ENCODE results near the gene SEC16B.
A peak's percentile ranks its signal among the peaks of the same experiment; 100 is the strongest.

The SEC16B gene

GRCh38 chr1:177960939-177961622 is 8.8 kb downstream of the SEC16B start:
- Mint-ChIP-seq H3K9me3 (no peaks in the 10 kb centered on the region), H3K4me3 (no peak overlapping the region), H3K36me3 (ENCODE audit: low read depth) (no peaks in the 10 kb centered on the region), H3K27ac (no peak overlapping the region), H3K4me1 (ENCODE audit: low read depth) (no peaks in the 10 kb centered on the region), H3K27me3 (no peaks in the 10 kb centered on the region)
- no peak for DNase-seq

GRCh38 chr1:177959811-177960515 is 9.9 kb downstream of the SEC16B start:
- no peak overlapping the region for H3K27ac Mint-ChIP-seq
- no peak overlapping the region for H3K4me3 Mint-ChIP-seq
- H3K36me3 Mint-ChIP-seq (ENCODE audit: low read depth) = no peaks in the 10 kb centered on the region
- no peaks in the 10 kb centered on the region for H3K9me3 Mint-ChIP-seq
- H3K27me3 Mint-ChIP-seq = no peaks in the 10 kb centered on the region
- H3K4me1 Mint-ChIP-seq (ENCODE audit: low read depth) = no peaks in the 10 kb centered on the region
- DNase-seq = no peak

- Mint-ChIP-seq H3K36me3 (ENCODE audit: low read depth) (no peaks in the 10 kb centered on the region), H3K4me1 (ENCODE audit: low read depth) (no peaks in the 10 kb centered on the region), H3K27ac (no peak overlapping the region), H3K27me3 (no peaks in the 10 kb centered on the region), H3K4me3 (no peak overlapping the region), H3K9me3 (no peaks in the 10 kb centered on the region)
- DNase-seq = no peak
Observed at GRCh38 chr1:177958092-177958491, 11.8 kb downstream of the SEC16B start.

- H3K27ac Mint-ChIP-seq = no peak overlapping the region
- no peaks in the 10 kb centered on the region for H3K36me3 Mint-ChIP-seq (ENCODE audit: low read depth)
- no peak for DNase-seq
- no peaks in the 10 kb centered on the region for H3K27me3 Mint-ChIP-seq
- H3K4me3 Mint-ChIP-seq = no peak overlapping the region
- no peaks in the 10 kb centered on the region for H3K9me3 Mint-ChIP-seq
- no peaks in the 10 kb centered on the region for H3K4me1 Mint-ChIP-seq (ENCODE audit: low read depth)
Observed at GRCh38 chr1:177954076-177954475, 15.8 kb downstream of the SEC16B start.

- Mint-ChIP-seq H3K36me3 (ENCODE audit: low read depth) (no peaks in the 10 kb centered on the region), H3K4me1 (ENCODE audit: low read depth) (no peaks in the 10 kb centered on the region), H3K27me3 (no peaks in the 10 kb centered on the region), H3K27ac (no peak overlapping the region), H3K9me3 (no peaks in the 10 kb centered on the region), H3K4me3 (no peak overlapping the region)
- no peak for DNase-seq
Observed at GRCh38 chr1:177953549-177953948, 16.3 kb downstream of the SEC16B start.

- no peak overlapping the region for H3K4me3 Mint-ChIP-seq
- no peak overlapping the region for H3K27ac Mint-ChIP-seq
- no peaks in the 10 kb centered on the region for H3K36me3 Mint-ChIP-seq (ENCODE audit: low read depth)
- H3K27me3 Mint-ChIP-seq = no peaks in the 10 kb centered on the region
- no peaks in the 10 kb centered on the region for H3K9me3 Mint-ChIP-seq
- no peak for DNase-seq
- no peaks in the 10 kb centered on the region for H3K4me1 Mint-ChIP-seq (ENCODE audit: low read depth)
Observed at GRCh38 chr1:177952691-177953090, 17.2 kb downstream of the SEC16B start.

GRCh38 chr1:177952249-177952648 is 17.6 kb downstream of the SEC16B start:
- no peak for DNase-seq
- no peaks in the 10 kb centered on the region for H3K36me3 Mint-ChIP-seq (ENCODE audit: low read depth)
- no peaks in the 10 kb centered on the region for H3K4me1 Mint-ChIP-seq (ENCODE audit: low read depth)
- H3K27ac Mint-ChIP-seq = no peak overlapping the region
- H3K4me3 Mint-ChIP-seq = no peak overlapping the region
- no peaks in the 10 kb centered on the region for H3K27me3 Mint-ChIP-seq
- H3K9me3 Mint-ChIP-seq = no peaks in the 10 kb centered on the region

- DNase-seq = no peak
- Mint-ChIP-seq H3K27me3 (peaks cover 3% of the 10 kb centered on the region), H3K36me3 (ENCODE audit: low read depth) (no peaks in the 10 kb centered on the region), H3K9me3 (no peaks in the 10 kb centered on the region), H3K4me3 (no peak overlapping the region), H3K4me1 (ENCODE audit: low read depth) (no peaks in the 10 kb centered on the region), H3K27ac (no peak overlapping the region)
Observed at GRCh38 chr1:177950506-177950905, 19.4 kb downstream of the SEC16B start.

GRCh38 chr1:177948336-177948972 is 21.4 kb downstream of the SEC16B start:
- Mint-ChIP-seq H3K4me3 (no peak overlapping the region), H3K9me3 (no peaks in the 10 kb centered on the region), H3K4me1 (ENCODE audit: low read depth) (no peaks in the 10 kb centered on the region), H3K27ac (no peak overlapping the region), H3K36me3 (ENCODE audit: low read depth) (no peaks in the 10 kb centered on the region), H3K27me3 (peaks cover 3% of the 10 kb centered on the region)
- DNase-seq = no peak

GRCh38 chr1:177947623-177948022 is 22.2 kb downstream of the SEC16B start:
- Mint-ChIP-seq H3K4me1 (ENCODE audit: low read depth) (no peaks in the 10 kb centered on the region), H3K36me3 (ENCODE audit: low read depth) (no peaks in the 10 kb centered on the region), H3K4me3 (no peak overlapping the region), H3K9me3 (no peaks in the 10 kb centered on the region), H3K27ac (no peak overlapping the region), H3K27me3 (peaks cover 3% of the 10 kb centered on the region)
- DNase-seq = no peak

- Mint-ChIP-seq H3K36me3 (ENCODE audit: low read depth) (no peaks in the 10 kb centered on the region), H3K4me3 (no peak overlapping the region), H3K27me3 (peaks cover 3% of the 10 kb centered on the region), H3K27ac (no peak overlapping the region), H3K4me1 (ENCODE audit: low read depth) (no peaks in the 10 kb centered on the region), H3K9me3 (no peaks in the 10 kb centered on the region)
- DNase-seq = peak; percentile 42
Observed at GRCh38 chr1:177945943-177946650, 23.8 kb downstream of the SEC16B start.

GRCh38 chr1:177944016-177944949 is 25.6 kb downstream of the SEC16B start:
- Mint-ChIP-seq H3K4me1 (ENCODE audit: low read depth) (no peaks in the 10 kb centered on the region), H3K4me3 (no peak overlapping the region), H3K36me3 (ENCODE audit: low read depth) (no peaks in the 10 kb centered on the region), H3K27ac (no peak overlapping the region), H3K27me3 (peaks cover 3% of the 10 kb centered on the region), H3K9me3 (no peaks in the 10 kb centered on the region)
- no peak for DNase-seq

GRCh38 chr1:177941976-177942375 is 27.9 kb downstream of the SEC16B start:
- H3K4me1 Mint-ChIP-seq (ENCODE audit: low read depth) = no peaks in the 10 kb centered on the region
- no peak overlapping the region for H3K4me3 Mint-ChIP-seq
- no peak for DNase-seq
- H3K9me3 Mint-ChIP-seq = no peaks in the 10 kb centered on the region
- no peak overlapping the region for H3K27ac Mint-ChIP-seq
- H3K36me3 Mint-ChIP-seq (ENCODE audit: low read depth) = no peaks in the 10 kb centered on the region
- H3K27me3 Mint-ChIP-seq = peaks cover 3% of the 10 kb centered on the region

GRCh38 chr1:177940682-177941081 is 29.2 kb downstream of the SEC16B start:
- Mint-ChIP-seq H3K4me1 (ENCODE audit: low read depth) (no peaks in the 10 kb centered on the region), H3K36me3 (ENCODE audit: low read depth) (no peaks in the 10 kb centered on the region), H3K27ac (no peak overlapping the region), H3K27me3 (no peaks in the 10 kb centered on the region), H3K9me3 (no peaks in the 10 kb centered on the region), H3K4me3 (no peak overlapping the region)
- DNase-seq = no peak

All from activated T-cell treated with anti-CD3 and anti-CD28 coated beads, Interleukin-2, amount 50 U/mL, for 24 hours (primary cell).